ENCODE data around the gene NR0B2.
A peak's percentile ranks its signal among the peaks of the same experiment; 100 is the strongest.
"Not testable (repeated sequence)": the region's sequence is repeated elsewhere in the genome, so short reads cannot be mapped to it uniquely, and the experiment has no call there.

NR0B2 gene

GRCh38 chr1:26874896-26875295, 38.9 kb downstream of the NR0B2 start:
- TF ChIP-seq CTCF (IDR thresholded peaks at IDR 0.05; ENCODE audit: insufficient read depth, low read depth, low read length, missing control alignments): no peak
- H3K4me3 ChIP-seq (ENCODE audit: low read length): no peak overlapping the region
- no peak for DNase-seq (ENCODE audit: low read depth)

GRCh38 chr1:26873097-26873496, 40.7 kb downstream of the NR0B2 start:
- not testable (repeated sequence) for DNase-seq (ENCODE audit: low read depth); H3K4me3 ChIP-seq (ENCODE audit: low read length)

GRCh38 chr1:26864610-26865480, 48.9 kb downstream of the NR0B2 start:
- DNase-seq (ENCODE audit: low read depth): peak; percentile 96
- peak overlapping the region; percentile 99 for H3K4me3 ChIP-seq (ENCODE audit: low read length)
- TF ChIP-seq CTCF (IDR thresholded peaks at IDR 0.05; ENCODE audit: insufficient read depth, low read depth, low read length, missing control alignments): no peak

GRCh38 chr1:26863685-26864077, 50.1 kb downstream of the NR0B2 start:
- DNase-seq (ENCODE audit: low read depth): no peak
- TF ChIP-seq CTCF (IDR thresholded peaks at IDR 0.05; ENCODE audit: insufficient read depth, low read depth, low read length, missing control alignments): no peak
- H3K4me3 ChIP-seq (ENCODE audit: low read length): peak overlapping the region; percentile 99

- DNase-seq (ENCODE audit: low read depth): peak; percentile 99
- H3K4me3 ChIP-seq (ENCODE audit: low read length): peak within 1 kb of the TSS; percentile 99
These were observed 50.7 kb downstream of the NR0B2 start, which contains the start of gene SFN for GRCh38 chr1:26862781-26863684. Gene SFN, plus strand, starts transcription at chr1:26863149. Its CDS starts 64 bp downstream, at chr1:26863213.

GRCh38 chr1:26861889-26862378, 51.8 kb downstream of the NR0B2 start:
- peak overlapping the region; percentile 39 for H3K4me3 ChIP-seq (ENCODE audit: low read length)
- DNase-seq (ENCODE audit: low read depth): peak; percentile 91
- TF ChIP-seq CTCF (IDR thresholded peaks at IDR 0.05; ENCODE audit: insufficient read depth, low read depth, low read length, missing control alignments): no peak

More at GRCh38 chr1:26862781-26863684, 50.7 kb downstream of the NR0B2 start, which contains the start of gene SFN:
- TF ChIP-seq CTCF (IDR thresholded peaks at IDR 0.05; ENCODE audit: insufficient read depth, low read depth, low read length, missing control alignments): peak; percentile 95

All from epithelial cell of esophagus (primary cell).